Measurements from ENCODE around the gene SETBP1. TPM values are rescaled to one million over a fixed set of nuclear protein-coding genes. Genes with fewer than 3 reads are reported as not detected.

The SETBP1 gene
- total RNA-seq, 1 experiment from 2014 or later = 0.05 TPM

DNA sequence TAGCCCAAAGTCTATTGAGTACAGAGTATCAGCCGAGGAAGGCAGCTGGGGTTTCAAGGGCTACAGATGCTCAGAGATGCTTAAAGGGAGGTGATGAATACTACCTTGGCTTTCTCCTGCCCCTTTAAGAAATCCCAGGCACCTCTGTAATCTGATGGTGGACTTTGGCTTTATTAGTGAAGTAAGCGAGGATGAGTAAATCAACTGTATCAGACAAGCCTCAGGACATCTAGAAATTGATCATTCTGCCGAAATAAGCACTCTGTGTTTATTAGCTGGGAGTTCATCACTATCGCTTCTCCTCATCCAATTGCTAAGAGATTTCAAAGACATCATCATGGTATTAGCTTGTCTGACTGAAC lies 344.4 kb downstream of the SETBP1 start:
- H3K27me3 ChIP-seq (ENCODE audit: insufficient read depth, low read length) = no peaks in the 10 kb centered on the region
- DNase-seq (ENCODE audit: low read depth, low spot score) (no peak), ATAC-seq (no peak)
- no peak overlapping the region for H3K4me2 ChIP-seq (ENCODE audit: low read length)
- no peak overlapping the region for H3K27ac ChIP-seq (ENCODE audit: low read depth, low read length)
- TF ChIP-seq EZH2phosphoT487 (IDR thresholded peaks at IDR 0.05; ENCODE audit: borderline replicate concordance) (no peak), SIN3A (IDR thresholded peaks at IDR 0.05; ENCODE audit: low read depth) (no peak), SRF (IDR thresholded peaks at IDR 0.05; ENCODE audit: low read depth) (no peak), JUND (IDR thresholded peaks at IDR 0.05) (no peak), TCF7L2 (IDR thresholded peaks at IDR 0.05; ENCODE audit: borderline replicate concordance, extremely low read depth, insufficient read depth, insufficient read length) (no peak), CEBPB (IDR thresholded peaks at IDR 0.05; ENCODE audit: low read depth) (no peak), POLR2A (IDR thresholded peaks at IDR 0.05; ENCODE audit: borderline replicate concordance, extremely low read depth, insufficient read depth, insufficient read length) (no peak), ELF1 (IDR thresholded peaks at IDR 0.05; ENCODE audit: borderline replicate concordance, low read depth) (no peak), YY1 (IDR thresholded peaks at IDR 0.05; ENCODE audit: extremely low read depth, insufficient replicate concordance, low read depth, low read length) (no peak), SP1 (IDR thresholded peaks at IDR 0.05; ENCODE audit: low read depth) (no peak), EZH2 (IDR thresholded peaks at IDR 0.05) (no peak), EGR1 (IDR thresholded peaks at IDR 0.05; ENCODE audit: low read depth) (no peak), ZFX (IDR thresholded peaks at IDR 0.05) (no peak), RAD21 (IDR thresholded peaks at IDR 0.05; ENCODE audit: low read depth) (no peak), CBX3 (IDR thresholded peaks at IDR 0.05; ENCODE audit: low read depth) (no peak)
- TF ChIP-seq, protein P1, sequence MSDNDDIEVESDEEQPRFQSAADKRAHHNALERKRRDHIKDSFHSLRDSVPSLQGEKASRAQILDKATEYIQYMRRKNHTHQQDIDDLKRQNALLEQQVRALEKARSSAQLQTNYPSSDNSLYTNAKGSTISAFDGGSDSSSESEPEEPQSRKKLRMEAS (IDR thresholded peaks at IDR 0.05) = no peak
- TF ChIP-seq, protein P2, sequence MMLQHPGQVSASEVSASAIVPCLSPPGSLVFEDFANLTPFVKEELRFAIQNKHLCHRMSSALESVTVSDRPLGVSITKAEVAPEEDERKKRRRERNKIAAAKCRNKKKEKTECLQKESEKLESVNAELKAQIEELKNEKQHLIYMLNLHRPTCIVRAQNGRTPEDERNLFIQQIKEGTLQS (IDR thresholded peaks at IDR 0.05) = no peak
- H3K36me3 ChIP-seq (ENCODE audit: control insufficient read depth in 1 of 2, insufficient read depth in 2 of 2, low read length in 2 of 2) = no peaks in the 10 kb centered on the region
- intact Hi-C loops (cut with micrococcal nuclease) = no loop called here
- H2AFZ ChIP-seq (ENCODE audit: low read depth, low read length, poor library complexity, severe bottlenecking) = no peak overlapping the region
- H3K9me3 ChIP-seq (ENCODE audit: control insufficient read depth in 1 of 2, insufficient read depth in 1 of 2, low read depth in 1 of 2, low read length in 2 of 2) = peaks cover 3 to 22% of the 10 kb centered on the region in 2 experiments; a peak in 2 of 4 replicates
- no peaks in the 10 kb centered on the region for H3K79me2 ChIP-seq (ENCODE audit: insufficient read depth, low read length)
- ChIA-PET CTCF (no interaction called here), POLR2A (no interaction called here), RAD21 (ENCODE audit: low non-redundant PET in 1 of 2, low total read pairs in 2 of 2, uncharacterized antibody in 2 of 2, unreplicated experiment in 2 of 2) (no interaction called here)
- no peaks in the 10 kb centered on the region for H3K9me2 ChIP-seq (ENCODE audit: insufficient read depth)
- BruUV-seq (replicated peaks) = no TSS peak
- H3K4me3 ChIP-seq (replicated peaks in 1 of 2; ENCODE audit: low read depth in 1 of 2, low read length in 2 of 2) = no peak overlapping the region
- no peaks in the 10 kb centered on the region for H3K4me1 ChIP-seq (ENCODE audit: control insufficient read depth in 1 of 2, insufficient read depth in 2 of 2, low read length in 2 of 2)
- H4K20me1 ChIP-seq (ENCODE audit: insufficient read depth) = no peaks in the 10 kb centered on the region
- no peak overlapping the region for H3K9ac ChIP-seq (ENCODE audit: low read length)
